Activated CD8-positive, alpha-beta T cell treated with anti-CD3 and anti-CD28 coated beads for 36 hours (primary cell): ENCODE measurements around the gene FCHSD2. TPM values are rescaled to one million over a fixed set of nuclear protein-coding genes. Genes with fewer than 3 reads are reported as not detected.

Experiments used
- ATAC-seq: fragments of 200-7000 bp; cut with Tn5 transposase; one replicate; pipeline ENCODE4 v1.10.0; 2021; ENCODE audit warnings: mild to moderate bottlenecking, moderate library complexity
- CTCF ChIA-PET: fragments of 350-600 bp; sonication (Branson Sonifier 250); formaldehyde crosslinking; loops from one replicate; lab custom pipeline; 2021; ENCODE audit warnings: antibody characterized with exemption; lab: Charles Lee
- POLR2A ChIA-PET: fragments of 350-600 bp; sonication (Branson Sonifier 250); formaldehyde crosslinking; loops from one replicate; lab custom pipeline; 2021; ENCODE audit warnings: antibody characterized with exemption; lab: Charles Lee
- DNase-seq: peaks from one replicate; pipeline ENCODE4 v3.0.0-alpha.2; 2020
- H3K27ac Mint-ChIP-seq: one replicate; pipeline ENCODE4 v1.8.0; 2021; ENCODE audit warnings: mild to moderate bottlenecking, mixed read lengths
- H3K27me3 Mint-ChIP-seq: one replicate; pipeline ENCODE4 v1.8.0; 2021; ENCODE audit warnings: mixed read lengths
- H3K36me3 Mint-ChIP-seq: one replicate; pipeline ENCODE4 v1.8.0; 2021; ENCODE audit warnings: low read depth, mixed read lengths
- H3K4me1 Mint-ChIP-seq: one replicate; pipeline ENCODE4 v1.8.0; 2021; ENCODE audit warnings: low read depth, mixed read lengths
- H3K4me3 Mint-ChIP-seq: one replicate; pipeline ENCODE4 v1.8.0; 2021; ENCODE audit warnings: mild to moderate bottlenecking, moderate library complexity, mixed read lengths
- H3K9me3 Mint-ChIP-seq: one replicate; pipeline ENCODE4 v1.8.0; 2021; ENCODE audit warnings: mixed read lengths
- intact Hi-C: fragments of 100-400 bp; cut with micrococcal nuclease; formaldehyde crosslinking; loops from one replicate; pipeline ENCODE4 v1.10.0; 2022
- total RNA-seq, 2 experiments: library from RNA; stranded (reverse); gene quantifications; one replicate each; pipeline ENCODE4 v1.2.3, GENCODE V29; 2021
- TF ChIP-seq, protein P1 (sequence below): fragments of 200-600 bp; IDR thresholded peaks from one replicate; pipeline ENCODE4 v1.8.0; 2022; ENCODE audit warnings: antibody characterized with exemption, mild to moderate bottlenecking

The FCHSD2 gene
- 10 to 100 TPM; 23.6 to 24.8 TPM for total RNA-seq

DNA sequence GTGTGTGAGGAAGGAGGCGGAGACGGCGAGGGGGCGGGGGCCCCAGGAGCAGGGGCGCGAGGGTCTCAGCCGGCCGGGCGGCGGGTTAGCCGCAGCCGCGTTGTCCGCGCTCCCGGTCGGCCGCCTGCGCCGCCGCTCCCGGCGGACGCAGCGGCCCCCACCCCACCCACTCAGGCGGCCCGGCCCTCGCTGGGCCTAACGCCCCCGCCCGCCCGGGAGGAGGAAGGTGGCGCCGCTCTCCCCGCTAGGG, at the start of gene FCHSD2:
FCHSD2 (minus strand) TSS at position 191 of the 250 bp plus-strand sequence. CDS start 441 bp downstream, outside the sequence.
- H3K4me1 Mint-ChIP-seq, result peaks cover 40% of the 10 kb centered on the region
- intact Hi-C loops, result no loop called here
- no peaks in the 10 kb centered on the region for H3K27me3 Mint-ChIP-seq
- ATAC-seq (no peak), DNase-seq (no peak)
- peak within 1 kb of the TSS; percentile 98 for H3K4me3 Mint-ChIP-seq
- TF ChIP-seq, protein P1, sequence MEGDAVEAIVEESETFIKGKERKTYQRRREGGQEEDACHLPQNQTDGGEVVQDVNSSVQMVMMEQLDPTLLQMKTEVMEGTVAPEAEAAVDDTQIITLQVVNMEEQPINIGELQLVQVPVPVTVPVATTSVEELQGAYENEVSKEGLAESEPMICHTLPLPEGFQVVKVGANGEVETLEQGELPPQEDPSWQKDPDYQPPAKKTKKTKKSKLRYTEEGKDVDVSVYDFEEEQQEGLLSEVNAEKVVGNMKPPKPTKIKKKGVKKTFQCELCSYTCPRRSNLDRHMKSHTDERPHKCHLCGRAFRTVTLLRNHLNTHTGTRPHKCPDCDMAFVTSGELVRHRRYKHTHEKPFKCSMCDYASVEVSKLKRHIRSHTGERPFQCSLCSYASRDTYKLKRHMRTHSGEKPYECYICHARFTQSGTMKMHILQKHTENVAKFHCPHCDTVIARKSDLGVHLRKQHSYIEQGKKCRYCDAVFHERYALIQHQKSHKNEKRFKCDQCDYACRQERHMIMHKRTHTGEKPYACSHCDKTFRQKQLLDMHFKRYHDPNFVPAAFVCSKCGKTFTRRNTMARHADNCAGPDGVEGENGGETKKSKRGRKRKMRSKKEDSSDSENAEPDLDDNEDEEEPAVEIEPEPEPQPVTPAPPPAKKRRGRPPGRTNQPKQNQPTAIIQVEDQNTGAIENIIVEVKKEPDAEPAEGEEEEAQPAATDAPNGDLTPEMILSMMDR, result no peak
- CTCF ChIA-PET, result interaction anchor here (0.8 to 4.1 kb wide), 11 partner anchors 10 to 405 kb away, joined by 3 to 23 read pairs (median 5); partner anchors contain the start of gene ATG16L2
- H3K9me3 Mint-ChIP-seq, result no peaks in the 10 kb centered on the region
- POLR2A ChIA-PET, result interaction anchor here (0.6 to 2.5 kb wide), 15 partner anchors 9 to 1057 kb away, joined by 3 to 16 read pairs (median 4); partner anchors contain the start of gene ATG16L2
- peak within 1 kb of the TSS; percentile 96 for H3K27ac Mint-ChIP-seq
- peaks cover 16% of the 10 kb centered on the region for H3K36me3 Mint-ChIP-seq

DNA sequence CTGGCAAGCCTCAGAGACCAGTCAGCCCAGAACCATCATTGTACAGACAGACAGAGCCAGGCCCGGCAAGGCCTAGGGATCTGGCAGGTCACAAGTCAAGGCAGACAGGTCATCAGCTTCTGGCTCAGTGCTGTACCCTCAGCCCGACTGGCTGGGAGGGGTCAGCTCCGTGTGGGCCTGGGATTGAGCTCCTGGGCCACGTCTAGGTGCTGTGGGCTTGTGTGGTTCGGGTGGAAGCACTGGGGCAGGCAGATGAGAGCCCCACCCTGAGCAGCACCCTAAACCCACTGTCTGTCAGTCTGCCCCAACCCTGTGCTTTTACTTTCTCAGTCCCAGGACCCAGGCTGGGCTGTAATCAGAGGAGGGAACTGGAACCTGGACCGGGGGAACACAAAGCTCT, 49.0 kb upstream of the FCHSD2 start:
- TF ChIP-seq, protein P1, result no peak
- H3K4me3 Mint-ChIP-seq, result no peak overlapping the region
- no peaks in the 10 kb centered on the region for H3K9me3 Mint-ChIP-seq
- ATAC-seq, result no peak
- CTCF ChIA-PET, result no interaction called here
- no peaks in the 10 kb centered on the region for H3K27me3 Mint-ChIP-seq
- DNase-seq, result no peak
- H3K27ac Mint-ChIP-seq, result no peak overlapping the region
- POLR2A ChIA-PET, result interaction anchor here (1.1 kb wide), 1 partner anchor 10 kb away, joined by 3 read pairs; no protein-coding TSS in a partner anchor
- intact Hi-C loops, result no loop called here
- no peaks in the 10 kb centered on the region for H3K4me1 Mint-ChIP-seq
- no peaks in the 10 kb centered on the region for H3K36me3 Mint-ChIP-seq

DNA sequence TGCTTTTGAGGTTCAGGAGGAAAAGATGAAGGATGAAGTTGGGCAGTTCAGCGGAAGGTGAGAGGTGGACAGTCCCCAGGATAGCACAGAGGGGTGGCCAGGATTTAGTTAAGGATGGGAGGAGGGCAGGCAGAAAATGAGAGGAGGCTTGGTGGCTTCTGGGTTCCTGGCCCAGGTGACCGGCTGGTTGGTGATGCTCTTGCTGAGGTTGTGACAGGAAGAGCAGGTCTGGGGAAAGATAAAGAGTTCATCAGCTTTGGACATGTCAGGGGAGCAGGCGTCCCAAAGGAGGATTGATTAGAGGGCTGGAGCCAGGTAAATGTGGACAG, 48.4 kb upstream of the FCHSD2 start:
- H3K27me3 Mint-ChIP-seq, result peaks cover 2% of the 10 kb centered on the region
- H3K4me1 Mint-ChIP-seq, result no peaks in the 10 kb centered on the region
- H3K9me3 Mint-ChIP-seq, result no peaks in the 10 kb centered on the region
- TF ChIP-seq, protein P1, result no peak
- ChIA-PET CTCF (interaction anchor here (0.9 kb wide), 1 partner anchor 266 kb away, joined by 3 read pairs; no protein-coding TSS in a partner anchor), POLR2A (interaction anchor here (1.1 kb wide), 1 partner anchor 9 kb away, joined by 3 read pairs; no protein-coding TSS in a partner anchor)
- no peak overlapping the region for H3K4me3 Mint-ChIP-seq
- ATAC-seq (no peak), DNase-seq (no peak)
- H3K36me3 Mint-ChIP-seq, result no peaks in the 10 kb centered on the region
- H3K27ac Mint-ChIP-seq, result no peak overlapping the region
- intact Hi-C loops, result no loop called here

DNA sequence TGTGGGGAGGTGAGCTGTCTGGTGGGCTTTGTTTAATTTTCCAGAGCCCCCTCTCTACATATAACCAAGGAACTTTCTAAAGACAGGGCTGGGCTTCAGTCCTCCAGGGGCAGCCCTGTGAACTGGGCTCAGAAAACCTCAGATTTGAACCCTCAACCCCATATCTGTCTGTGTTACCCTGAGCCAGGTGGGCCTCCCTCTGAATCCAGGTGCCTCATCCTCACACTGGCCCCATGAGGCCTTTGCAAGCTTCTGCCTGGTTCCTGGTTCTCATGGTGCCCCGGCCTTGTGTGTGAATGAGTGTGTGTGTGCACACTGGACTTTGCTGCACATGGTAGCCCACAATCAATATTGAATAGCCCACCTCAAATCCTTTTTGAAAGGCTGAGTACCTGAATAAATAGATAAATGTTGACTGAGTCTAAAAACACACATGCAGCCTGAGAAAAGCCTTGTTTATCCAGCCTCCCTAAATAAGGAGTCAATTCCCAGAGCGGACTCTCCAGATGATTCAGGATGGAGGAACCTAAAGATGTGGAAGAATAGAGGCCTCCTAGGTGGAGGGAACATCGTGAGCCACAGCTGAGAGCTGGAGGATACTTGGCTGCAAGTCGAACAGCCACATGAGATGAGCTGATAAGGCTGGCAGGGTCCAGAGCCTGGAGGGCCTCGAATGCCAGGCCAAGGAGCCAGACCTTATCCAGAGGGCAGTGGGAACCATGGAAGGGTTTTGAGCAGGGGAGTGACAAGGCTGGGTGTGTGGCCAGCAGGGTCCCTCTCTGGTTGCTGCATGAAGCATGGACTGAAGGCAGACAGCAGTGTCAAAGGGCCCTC, 47.8 kb upstream of the FCHSD2 start:
- Mint-ChIP-seq H3K4me1 (peaks cover 2% of the 10 kb centered on the region), H3K4me3 (no peak overlapping the region), H3K27me3 (peaks cover 3% of the 10 kb centered on the region), H3K27ac (no peak overlapping the region), H3K9me3 (no peaks in the 10 kb centered on the region), H3K36me3 (no peaks in the 10 kb centered on the region)
- intact Hi-C loops, result loop anchor here (10.0 kb wide), 2 partner anchors 105 to 355 kb away; no protein-coding TSS in a partner anchor
- CTCF ChIA-PET, result interaction anchor here (0.9 to 2.5 kb wide), 3 partner anchors 47 to 265 kb away, joined by 3 to 7 read pairs (median 4); no protein-coding TSS in a partner anchor
- POLR2A ChIA-PET, result no interaction called here
- TF ChIP-seq, protein P1, result no peak
- DNase-seq (no peak), ATAC-seq (no peak)

DNA sequence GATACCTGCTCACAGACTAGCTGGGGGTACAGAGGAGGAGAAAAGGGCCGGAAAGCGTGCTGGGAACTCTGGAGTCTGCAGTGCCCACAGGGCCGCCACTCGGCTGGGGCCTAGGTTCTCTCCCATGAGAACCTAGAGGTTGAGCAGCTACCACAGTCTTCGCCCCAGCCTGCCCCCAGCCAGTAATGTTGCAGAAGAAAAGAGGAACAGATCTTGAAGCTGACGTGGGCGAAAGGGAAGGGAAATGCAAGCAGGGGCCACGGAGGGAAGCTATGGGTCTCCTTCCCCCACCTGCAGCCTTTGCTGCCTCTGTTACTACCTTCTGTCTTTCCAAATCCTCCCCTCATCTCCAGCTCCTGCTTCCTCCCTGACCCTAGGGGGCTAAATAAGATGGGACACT, 47.2 kb upstream of the FCHSD2 start:
- DNase-seq (no peak), ATAC-seq (no peak)
- TF ChIP-seq, protein P1, result no peak
- no peaks in the 10 kb centered on the region for H3K9me3 Mint-ChIP-seq
- intact Hi-C loops, result loop anchor here (10.0 kb wide), 2 partner anchors 105 to 355 kb away; no protein-coding TSS in a partner anchor
- H3K27me3 Mint-ChIP-seq, result peaks cover 6% of the 10 kb centered on the region
- ChIA-PET CTCF (interaction anchor here (1.2 to 2.5 kb wide), 2 partner anchors 47 to 100 kb away, joined by 4 to 7 read pairs; no protein-coding TSS in a partner anchor), POLR2A (no interaction called here)
- H3K36me3 Mint-ChIP-seq, result no peaks in the 10 kb centered on the region
- no peak overlapping the region for H3K4me3 Mint-ChIP-seq
- no peak overlapping the region for H3K27ac Mint-ChIP-seq
- peaks cover 3% of the 10 kb centered on the region for H3K4me1 Mint-ChIP-seq
